Osteoblast (primary cell): ENCODE measurements around the gene ATP5F1D. TPM values are rescaled to one million over a fixed set of nuclear protein-coding genes. Genes with fewer than 3 reads are reported as not detected.

ENCODE experiments used
- DNase-seq: peaks from one replicate; pipeline ENCODE4 v3.0.0; 2011; ENCODE audit warnings: low spot score, mixed read lengths; ENCODE audit not compliant: insufficient read length; ENCODE audit errors: missing footprints
- H2AFZ ChIP-seq: 2 replicates; pipeline ENCODE4 v1.6.0; 2011; ENCODE audit warnings: mild to moderate bottlenecking, low read length
- H3K27ac ChIP-seq: 2 replicates; pipeline ENCODE4 v1.5.1; 2011; ENCODE audit warnings: mild to moderate bottlenecking, low read depth, low read length, moderate library complexity
- H3K27me3 ChIP-seq: 2 replicates; pipeline ENCODE4 v1.6.0; 2012; ENCODE audit warnings: mild to moderate bottlenecking, control low read depth, inconsistent platforms, low read length, moderate library complexity; ENCODE audit not compliant: insufficient read depth
- H3K36me3 ChIP-seq: 2 replicates; pipeline ENCODE4 v1.5.1; 2011; ENCODE audit warnings: mild to moderate bottlenecking, low read length, control low read depth, moderate library complexity; ENCODE audit not compliant: insufficient read depth
- H3K4me1 ChIP-seq: 2 replicates; pipeline ENCODE4 v1.5.1; 2011; ENCODE audit warnings: mild to moderate bottlenecking, low read length, control low read depth, moderate library complexity; ENCODE audit not compliant: insufficient read depth
- H3K4me2 ChIP-seq: 2 replicates; pipeline ENCODE4 v1.6.0; 2011; ENCODE audit warnings: mild to moderate bottlenecking, low read length; ENCODE audit not compliant: insufficient read depth
- H3K4me3 ChIP-seq: fragments of 200-600 bp; sonication (generic); 3 replicates; pipeline ENCODE4 v1.5.1; 2012; ENCODE audit warnings: mild to moderate bottlenecking, low read length, inconsistent platforms; ENCODE audit not compliant: insufficient read depth
- H3K79me2 ChIP-seq: 2 replicates; pipeline ENCODE4 v1.6.0; 2012; ENCODE audit warnings: mild to moderate bottlenecking, low read length, control low read depth, inconsistent platforms; ENCODE audit not compliant: insufficient read depth
- H3K9me3 ChIP-seq: 2 replicates; pipeline ENCODE4 v1.5.1; 2011; ENCODE audit warnings: low read depth, low read length, control low read depth
- H4K20me1 ChIP-seq: 2 replicates; pipeline ENCODE4 v1.6.0; 2012; ENCODE audit warnings: mild to moderate bottlenecking, low read length, control low read depth; ENCODE audit not compliant: insufficient read depth
- total RNA-seq: library from RNA; depleted of rRNA; stranded (reverse); fragments of >200 nt; gene quantifications from 2 replicates; pipeline ENCODE4 v1.2.3, GENCODE V29; 2012
- TF ChIP-seq, protein P1 (sequence below): IDR thresholded peaks from 2 replicates; pipeline ENCODE4 v1.5.1; 2011; ENCODE audit warnings: mild to moderate bottlenecking, low read depth, low read length, moderate library complexity; ENCODE audit errors: extremely low read depth

Gene ATP5F1D
- total RNA-seq, 1 donor: 13.8 TPM

GRCh38 chr19:1232652-1233072 lies 8.9 kb upstream of the ATP5F1D start:
- H3K27me3 ChIP-seq: no peaks in the 10 kb centered on the region
- H4K20me1 ChIP-seq: peaks cover 18% of the 10 kb centered on the region
- TF ChIP-seq, protein P1, sequence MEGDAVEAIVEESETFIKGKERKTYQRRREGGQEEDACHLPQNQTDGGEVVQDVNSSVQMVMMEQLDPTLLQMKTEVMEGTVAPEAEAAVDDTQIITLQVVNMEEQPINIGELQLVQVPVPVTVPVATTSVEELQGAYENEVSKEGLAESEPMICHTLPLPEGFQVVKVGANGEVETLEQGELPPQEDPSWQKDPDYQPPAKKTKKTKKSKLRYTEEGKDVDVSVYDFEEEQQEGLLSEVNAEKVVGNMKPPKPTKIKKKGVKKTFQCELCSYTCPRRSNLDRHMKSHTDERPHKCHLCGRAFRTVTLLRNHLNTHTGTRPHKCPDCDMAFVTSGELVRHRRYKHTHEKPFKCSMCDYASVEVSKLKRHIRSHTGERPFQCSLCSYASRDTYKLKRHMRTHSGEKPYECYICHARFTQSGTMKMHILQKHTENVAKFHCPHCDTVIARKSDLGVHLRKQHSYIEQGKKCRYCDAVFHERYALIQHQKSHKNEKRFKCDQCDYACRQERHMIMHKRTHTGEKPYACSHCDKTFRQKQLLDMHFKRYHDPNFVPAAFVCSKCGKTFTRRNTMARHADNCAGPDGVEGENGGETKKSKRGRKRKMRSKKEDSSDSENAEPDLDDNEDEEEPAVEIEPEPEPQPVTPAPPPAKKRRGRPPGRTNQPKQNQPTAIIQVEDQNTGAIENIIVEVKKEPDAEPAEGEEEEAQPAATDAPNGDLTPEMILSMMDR: no peak
- H3K27ac ChIP-seq: no peak overlapping the region
- DNase-seq: peak; percentile 97
- H3K4me1 ChIP-seq: no peaks in the 10 kb centered on the region
- H3K4me2 ChIP-seq: no peak overlapping the region
- H2AFZ ChIP-seq: no peak overlapping the region
- H3K79me2 ChIP-seq: peaks cover 16% of the 10 kb centered on the region
- peaks cover 15% of the 10 kb centered on the region for H3K36me3 ChIP-seq
- no peak overlapping the region for H3K4me3 ChIP-seq
- no peaks in the 10 kb centered on the region for H3K9me3 ChIP-seq

DNA sequence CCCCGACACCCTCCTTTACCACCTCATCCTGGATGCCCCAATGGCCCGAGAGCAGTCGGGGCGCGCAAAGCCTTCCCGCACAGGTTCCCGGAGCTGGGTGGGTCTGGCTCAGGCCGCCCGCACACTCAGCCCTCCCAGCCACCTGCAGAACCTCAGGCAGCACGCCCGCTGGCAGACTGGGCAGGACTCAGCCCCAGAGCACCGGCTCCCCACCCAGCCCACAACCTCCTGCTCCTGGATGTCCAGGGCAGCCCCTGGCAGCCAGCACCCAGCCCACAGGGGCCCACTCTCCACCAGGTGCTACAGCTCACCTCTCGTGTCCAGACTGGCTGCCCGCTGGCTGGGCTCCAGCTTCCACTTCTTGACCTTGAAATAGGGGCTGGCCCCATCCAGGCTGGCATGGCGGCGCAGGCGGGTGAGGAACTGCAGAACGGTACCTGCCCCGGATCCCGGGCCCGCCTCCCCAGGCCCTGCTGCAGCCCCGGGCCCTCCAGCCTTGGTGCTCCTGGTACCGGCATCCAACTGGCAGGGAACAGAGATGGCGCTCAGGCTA lies 8.4 kb upstream of the ATP5F1D start:
- peaks cover 16% of the 10 kb centered on the region for H3K79me2 ChIP-seq
- H3K4me3 ChIP-seq: no peak overlapping the region
- H3K4me1 ChIP-seq: peaks cover 2% of the 10 kb centered on the region
- no peak overlapping the region for H2AFZ ChIP-seq
- TF ChIP-seq, protein P1: no peak
- no peaks in the 10 kb centered on the region for H3K27me3 ChIP-seq
- H3K36me3 ChIP-seq: peaks cover 14% of the 10 kb centered on the region
- no peak overlapping the region for H3K27ac ChIP-seq
- H3K4me2 ChIP-seq: no peak overlapping the region
- no peaks in the 10 kb centered on the region for H3K9me3 ChIP-seq
- H4K20me1 ChIP-seq: peaks cover 18% of the 10 kb centered on the region
- DNase-seq: no peak

- TF ChIP-seq, protein P1: no peak
- H3K79me2 ChIP-seq: peaks cover 16% of the 10 kb centered on the region
- H3K4me3 ChIP-seq: no peak overlapping the region
- DNase-seq: peak; percentile 89
- peaks cover 2% of the 10 kb centered on the region for H3K4me1 ChIP-seq
- no peak overlapping the region for H3K4me2 ChIP-seq
- peaks cover 21% of the 10 kb centered on the region for H4K20me1 ChIP-seq
- no peaks in the 10 kb centered on the region for H3K9me3 ChIP-seq
- no peak overlapping the region for H2AFZ ChIP-seq
- no peaks in the 10 kb centered on the region for H3K27me3 ChIP-seq
- H3K27ac ChIP-seq: no peak overlapping the region
- H3K36me3 ChIP-seq: peaks cover 14% of the 10 kb centered on the region
Measured at GRCh38 chr19:1234051-1234954, 7.2 kb upstream of the ATP5F1D start.

- H3K4me1 ChIP-seq: peaks cover 7% of the 10 kb centered on the region
- H3K27me3 ChIP-seq: no peaks in the 10 kb centered on the region
- peaks cover 21% of the 10 kb centered on the region for H4K20me1 ChIP-seq
- no peaks in the 10 kb centered on the region for H3K9me3 ChIP-seq
- H2AFZ ChIP-seq: no peak overlapping the region
- no peak overlapping the region for H3K4me3 ChIP-seq
- H3K27ac ChIP-seq: no peak overlapping the region
- H3K4me2 ChIP-seq: no peak overlapping the region
- peaks cover 14% of the 10 kb centered on the region for H3K36me3 ChIP-seq
- DNase-seq: no peak
- TF ChIP-seq, protein P1: no peak
- peaks cover 16% of the 10 kb centered on the region for H3K79me2 ChIP-seq
Measured at GRCh38 chr19:1234955-1235380, 6.6 kb upstream of the ATP5F1D start.
